ENCODE measurements around the gene SEMA3A. TPM values are rescaled to one million over a fixed set of nuclear protein-coding genes. Genes with fewer than 3 reads are reported as not detected.
"Not testable (repeated sequence)": the region's sequence is repeated elsewhere in the genome, so short reads cannot be mapped to it uniquely, and the experiment has no call there.

The SEMA3A gene
- total RNA-seq, 8 experiments from 2014 or later: 8.9 to 100 (median 16.4) TPM

DNA sequence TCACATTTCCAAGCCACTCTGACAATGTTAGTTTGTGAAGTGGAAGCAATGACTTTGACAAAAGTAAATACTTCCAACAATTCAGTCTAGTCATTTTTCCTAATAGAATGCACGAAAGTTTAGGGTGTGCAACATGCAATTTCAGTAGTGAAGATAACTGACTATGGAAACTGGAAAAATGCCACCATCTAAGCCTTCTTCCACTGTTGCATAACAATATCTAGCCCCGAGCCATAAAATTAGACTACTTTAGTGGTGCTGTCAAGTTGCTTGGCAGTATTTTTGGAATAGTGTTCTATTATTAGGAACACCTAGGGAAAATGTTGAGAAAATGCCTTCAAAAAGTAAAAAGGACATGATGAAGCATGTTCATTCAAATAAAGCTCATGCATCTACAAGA is 17.9 kb downstream of the SEMA3A start:
- peak in 2 of 8 experiments; percentile 72 to 92 for ATAC-seq (replicated peaks in 6 of 8)
- Histone ChIP-seq H3K27ac (no peak overlapping the region), H3K4me3 (no peak overlapping the region), H3K4me1 (replicated peaks in 1 of 2) (peaks cover 0 to 3% of the 10 kb centered on the region in 2 donors)
- WGBS, 10 experiments: 17 to 100% (median 83%) methylated on average over 1 to 2 of the region's 2 CpGs; no CpG with 5 or more reads in 1 of the 10 experiments
- in situ Hi-C loops (cut with MboI; ENCODE audit: low pct_unique_long_range_greater_than_20kb in 2 of 9, low sequenced_read_pairs in 9 of 9, unreplicated experiment in 9 of 9): loop anchor here in 2 of 9 experiments (25.0 kb wide), 2 partner anchors 214 to 836 kb away; no protein-coding TSS in a partner anchor

- Histone ChIP-seq H3K4me3 (no peak overlapping the region), H3K27ac (no peak overlapping the region), H3K4me1 (replicated peaks in 1 of 2) (peaks cover 0 to 3% of the 10 kb centered on the region in 2 donors)
- no peak for ATAC-seq (replicated peaks in 6 of 8)
- in situ Hi-C loops (cut with MboI; ENCODE audit: low pct_unique_long_range_greater_than_20kb in 2 of 9, low sequenced_read_pairs in 9 of 9, unreplicated experiment in 9 of 9): loop anchor here in 2 of 9 experiments (25.0 kb wide), 2 partner anchors 213 to 837 kb away; no protein-coding TSS in a partner anchor
- 80 to 100% (median 100%) methylated on average over 1 to 2 of the region's 2 CpGs; no CpG with 5 or more reads in 1 of the 10 experiments for WGBS, 10 experiments
Observed at GRCh38 chr7:84175461-84175860, 19.1 kb downstream of the SEMA3A start.

- H3K4me3 ChIP-seq: no peak overlapping the region
- no peak for ATAC-seq (replicated peaks in 6 of 8)
- WGBS, 10 experiments: 33 to 100% (median 74%) methylated on average over 1 to 2 of the region's 2 CpGs
- H3K4me1 ChIP-seq (replicated peaks in 1 of 2): peaks cover 0 to 3% of the 10 kb centered on the region in 2 donors
- in situ Hi-C loops (cut with MboI; ENCODE audit: low pct_unique_long_range_greater_than_20kb in 2 of 9, low sequenced_read_pairs in 9 of 9, unreplicated experiment in 9 of 9): no loop called here
- no peak overlapping the region for H3K27ac ChIP-seq
Observed at GRCh38 chr7:84170646-84171045, 23.9 kb downstream of the SEMA3A start.

DNA sequence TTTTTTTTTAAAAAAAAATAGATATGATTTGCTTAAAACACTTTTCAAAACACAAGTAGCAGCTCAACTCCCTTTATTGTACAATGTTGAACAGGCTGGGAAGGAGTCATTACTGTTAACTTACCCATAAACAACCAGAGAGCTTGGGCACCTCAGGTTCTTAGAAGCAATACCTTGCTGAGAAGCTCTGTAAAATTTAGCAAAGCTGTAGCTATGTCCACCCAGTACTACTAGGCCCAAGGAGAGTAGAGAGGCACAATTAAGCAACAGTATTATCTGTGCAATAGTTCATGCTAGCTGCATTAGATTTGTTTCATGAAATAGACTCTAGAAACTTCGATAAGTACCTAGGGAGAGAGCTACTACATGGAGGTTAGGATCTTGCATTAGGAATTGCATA is 32.0 kb downstream of the SEMA3A start:
- no peak overlapping the region for H3K27ac ChIP-seq
- peaks cover 7 to 8% of the 10 kb centered on the region in 2 donors for H3K4me1 ChIP-seq (replicated peaks in 1 of 2)
- H3K4me3 ChIP-seq: no peak overlapping the region
- peak in 1 of 8 experiments; percentile 18 for ATAC-seq (replicated peaks in 6 of 8)
- in situ Hi-C loops (cut with MboI; ENCODE audit: low pct_unique_long_range_greater_than_20kb in 2 of 9, low sequenced_read_pairs in 9 of 9, unreplicated experiment in 9 of 9): no loop called here
- WGBS, 10 experiments: 67 to 100% (median 85%) methylated on average over 1 of the region's 1 CpG; no CpG with 5 or more reads in 2 of the 10 experiments

DNA sequence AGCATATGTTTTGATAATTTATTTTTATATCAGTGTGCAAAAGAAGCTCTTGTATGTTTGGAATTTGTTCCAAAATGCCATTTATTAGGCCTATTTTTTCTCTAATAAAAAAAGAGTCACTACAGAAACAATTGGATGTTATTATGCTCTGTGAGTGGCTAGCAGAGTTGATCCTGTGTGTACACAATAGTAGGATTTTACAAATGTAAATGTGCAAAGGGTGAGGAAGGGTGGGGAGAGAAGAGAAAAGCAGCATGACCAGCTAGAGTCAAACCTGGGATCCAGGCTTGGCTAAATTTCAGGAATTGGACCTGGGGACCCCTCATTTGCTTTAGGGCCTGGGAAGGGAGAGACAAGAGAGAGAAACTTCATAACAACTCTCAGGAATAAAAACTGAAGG is 32.5 kb downstream of the SEMA3A start:
- Histone ChIP-seq H3K4me3 (no peak overlapping the region), H3K27ac (no peak overlapping the region), H3K4me1 (replicated peaks in 1 of 2) (peaks cover 7 to 8% of the 10 kb centered on the region in 2 donors)
- ATAC-seq (replicated peaks in 6 of 8): peak in 3 of 8 experiments; percentile 39 to 76 (median 58)
- in situ Hi-C loops (cut with MboI; ENCODE audit: low pct_unique_long_range_greater_than_20kb in 2 of 9, low sequenced_read_pairs in 9 of 9, unreplicated experiment in 9 of 9): no loop called here

DNA sequence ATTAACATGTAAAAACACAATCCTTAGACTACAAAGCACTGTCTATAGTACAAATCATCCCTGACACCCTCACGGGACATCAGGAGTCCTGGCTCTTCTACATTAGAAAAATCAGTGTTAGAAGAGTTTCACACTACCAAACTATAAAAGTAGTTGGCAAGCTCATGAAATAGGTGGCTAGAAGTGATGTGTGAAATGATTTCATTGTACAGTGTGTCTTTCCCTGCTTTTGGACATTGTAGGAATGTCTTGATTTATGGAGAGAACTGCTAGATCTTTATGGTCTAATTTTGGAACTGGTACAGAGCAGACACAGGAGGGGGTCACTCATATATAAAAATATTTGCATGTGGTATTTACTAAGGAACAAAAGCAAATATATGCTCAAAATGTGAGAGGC is 33.2 kb downstream of the SEMA3A start:
- in situ Hi-C loops (cut with MboI; ENCODE audit: low pct_unique_long_range_greater_than_20kb in 2 of 9, low sequenced_read_pairs in 9 of 9, unreplicated experiment in 9 of 9): no loop called here
- WGBS, 10 experiments: 90 to 100% (median 100%) methylated on average over 1 of the region's 1 CpG; no CpG with 5 or more reads in 6 of the 10 experiments
- Histone ChIP-seq H3K4me1 (replicated peaks in 1 of 2) (peaks cover 7 to 8% of the 10 kb centered on the region in 2 donors), H3K4me3 (no peak overlapping the region), H3K27ac (no peak overlapping the region)
- no peak for ATAC-seq (replicated peaks in 6 of 8)

DNA sequence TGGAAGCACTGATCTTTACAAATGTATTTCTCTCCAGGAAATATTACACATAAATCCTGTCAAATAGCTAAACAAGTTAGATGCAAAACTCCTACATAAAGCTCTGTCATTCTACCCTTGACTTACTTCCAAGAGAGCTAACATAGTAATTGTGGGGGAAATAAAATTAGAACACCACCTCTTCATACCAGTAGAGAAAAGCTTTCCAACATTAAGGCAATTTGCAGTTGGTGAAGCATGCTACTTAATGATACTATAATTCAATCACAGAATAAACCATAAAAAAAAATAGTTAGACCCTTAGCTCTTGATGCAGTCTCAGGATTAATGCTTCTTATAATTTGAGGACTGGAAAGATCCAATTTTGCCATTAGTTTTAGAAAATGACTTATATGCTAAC is 35.2 kb downstream of the SEMA3A start:
- Histone ChIP-seq H3K4me3 (no peak overlapping the region), H3K27ac (no peak overlapping the region), H3K4me1 (replicated peaks in 1 of 2) (peaks cover 7 to 8% of the 10 kb centered on the region in 2 donors)
- ATAC-seq (replicated peaks in 6 of 8): no peak
- in situ Hi-C loops (cut with MboI; ENCODE audit: low pct_unique_long_range_greater_than_20kb in 2 of 9, low sequenced_read_pairs in 9 of 9, unreplicated experiment in 9 of 9): no loop called here

- H3K27ac ChIP-seq: no peak overlapping the region
- H3K4me3 ChIP-seq: no peak overlapping the region
- peaks cover 6 to 7% of the 10 kb centered on the region in 2 donors for H3K4me1 ChIP-seq (replicated peaks in 1 of 2)
- in situ Hi-C loops (cut with MboI; ENCODE audit: low pct_unique_long_range_greater_than_20kb in 2 of 9, low sequenced_read_pairs in 9 of 9, unreplicated experiment in 9 of 9): no loop called here
- WGBS, 10 experiments: 80 to 100% (median 98%) methylated on average over 1 to 4 of the region's 4 CpGs
- ATAC-seq (replicated peaks in 6 of 8): no peak
Observed at GRCh38 chr7:84157171-84157570, 37.4 kb downstream of the SEMA3A start.

DNA sequence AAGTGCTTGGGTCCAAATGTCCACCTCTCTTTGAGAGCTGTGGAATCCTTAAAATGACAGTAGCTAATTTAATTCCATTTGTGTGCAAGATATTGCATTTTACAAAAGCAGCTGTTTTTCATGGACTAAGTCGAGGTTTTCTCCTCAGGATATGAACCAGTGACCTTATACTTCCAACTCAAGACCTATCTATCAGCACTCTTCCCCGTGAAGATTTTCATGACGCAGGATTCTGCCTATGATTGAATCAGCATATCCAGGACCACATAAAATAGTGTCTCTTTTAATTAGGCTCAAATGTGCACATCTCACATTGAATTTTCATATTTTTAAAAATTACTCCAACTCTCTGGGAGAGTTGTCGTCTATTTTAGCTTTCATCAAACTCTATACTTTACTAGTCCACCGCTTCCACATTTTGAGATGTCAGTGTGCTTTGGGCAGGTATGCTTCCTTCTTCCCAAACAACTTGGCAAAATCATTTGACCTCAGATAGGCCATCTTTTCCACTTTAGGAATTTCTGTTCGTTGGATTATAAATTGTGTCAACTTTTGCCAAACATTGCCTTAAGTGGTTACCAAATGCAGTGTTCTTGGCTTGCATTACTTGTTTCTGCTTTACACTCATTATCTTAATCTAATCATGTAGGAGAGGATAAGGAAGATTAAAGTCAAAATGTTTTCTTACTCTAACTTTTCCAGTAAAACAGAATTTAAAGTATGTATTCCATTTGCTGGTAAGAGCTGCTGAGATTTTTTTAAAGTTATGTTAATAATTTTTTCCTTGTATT is 39.4 kb downstream of the SEMA3A start:
- Histone ChIP-seq H3K4me1 (replicated peaks in 1 of 2) (peaks cover 0 to 7% of the 10 kb centered on the region in 2 donors), H3K27ac (no peak overlapping the region), H3K4me3 (no peak overlapping the region)
- in situ Hi-C loops (cut with MboI; ENCODE audit: low pct_unique_long_range_greater_than_20kb in 2 of 9, low sequenced_read_pairs in 9 of 9, unreplicated experiment in 9 of 9): no loop called here
- ATAC-seq (replicated peaks in 6 of 8): no peak
- 20 to 100% (median 90%) methylated on average over 2 to 5 of the region's 6 CpGs for WGBS, 10 experiments

DNA sequence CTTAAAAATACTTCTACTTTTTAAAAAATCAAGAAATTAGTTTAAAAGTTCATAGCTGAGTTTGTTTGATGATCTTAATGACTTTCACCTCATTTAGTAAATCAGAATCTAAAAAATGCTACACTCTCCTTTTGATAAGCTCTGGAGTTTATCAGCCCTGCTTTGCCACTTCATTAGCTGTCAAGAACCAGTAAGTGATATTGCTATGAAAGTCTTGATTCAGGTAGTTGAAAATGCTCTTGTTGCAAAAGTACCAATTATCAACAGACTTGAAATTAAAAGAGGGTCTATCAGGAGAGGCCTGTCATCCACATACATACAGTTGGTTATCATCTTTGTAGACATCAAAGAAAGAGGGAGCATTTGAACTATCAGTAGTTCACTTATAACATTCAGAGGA is 41.6 kb downstream of the SEMA3A start:
- Histone ChIP-seq H3K27ac (no peak overlapping the region), H3K4me1 (replicated peaks in 1 of 2) (peaks cover 5 to 10% of the 10 kb centered on the region in 2 donors), H3K4me3 (no peak overlapping the region)
- in situ Hi-C loops (cut with MboI; ENCODE audit: low pct_unique_long_range_greater_than_20kb in 2 of 9, low sequenced_read_pairs in 9 of 9, unreplicated experiment in 9 of 9): no loop called here
- ATAC-seq (replicated peaks in 6 of 8): no peak

- ATAC-seq (replicated peaks in 6 of 8); in situ Hi-C loops (cut with MboI; ENCODE audit: low pct_unique_long_range_greater_than_20kb in 2 of 9, low sequenced_read_pairs in 9 of 9, unreplicated experiment in 9 of 9): not testable (repeated sequence)
- H3K4me1 ChIP-seq (replicated peaks in 1 of 2): peaks cover 29 to 32% of the 10 kb centered on the region in 2 donors
- WGBS, 10 experiments: no CpG with 5 or more reads among the region's 22 CpGs
- peak overlapping the region; percentile 86 to 89 for H3K27ac ChIP-seq
- peak overlapping the region; percentile 51 to 59 (median 55) for H3K4me3 ChIP-seq
Observed at GRCh38 chr7:84150370-84150769, 44.2 kb downstream of the SEMA3A start.

GRCh38 chr7:84149573-84149972 is 45.0 kb downstream of the SEMA3A start:
- Histone ChIP-seq H3K27ac (peak overlapping the region; percentile 86 to 89), H3K4me3 (peak overlapping the region; percentile 51 to 59 (median 55)), H3K4me1 (replicated peaks in 1 of 2) (peaks cover 37 to 40% of the 10 kb centered on the region in 2 donors)
- in situ Hi-C loops (cut with MboI; ENCODE audit: low pct_unique_long_range_greater_than_20kb in 2 of 9, low sequenced_read_pairs in 9 of 9, unreplicated experiment in 9 of 9): no loop called here
- WGBS, 10 experiments: 0 to 86% (median 19%) methylated on average over 1 to 3 of the region's 3 CpGs
- peak in 2 of 8 experiments; percentile 20 to 27 for ATAC-seq (replicated peaks in 6 of 8)

DNA sequence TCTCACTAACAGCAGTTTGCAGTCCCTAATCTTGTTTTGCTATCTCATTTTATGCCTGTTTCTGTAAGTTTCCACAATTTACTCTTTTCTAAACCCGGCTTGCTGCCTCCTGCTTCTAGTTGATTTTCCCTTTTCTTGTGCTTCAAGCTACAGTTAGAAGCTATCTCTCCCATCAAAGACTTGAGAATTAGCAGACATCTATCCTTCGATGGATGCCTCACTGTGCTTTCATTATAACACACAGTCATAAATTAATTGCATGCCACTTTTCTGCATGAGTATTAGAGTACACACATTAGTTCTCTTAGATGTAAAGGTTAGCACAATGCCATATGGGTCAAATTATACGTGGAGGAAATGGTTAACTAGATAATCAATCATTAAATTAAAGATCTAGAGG is 48.7 kb downstream of the SEMA3A start:
- peaks cover 47% of the 10 kb centered on the region in 2 donors for H3K4me1 ChIP-seq (replicated peaks in 1 of 2)
- WGBS, 10 experiments: 0 to 79% (median 24%) methylated on average over 1 to 3 of the region's 3 CpGs
- H3K27ac ChIP-seq: no peak overlapping the region
- H3K4me3 ChIP-seq: peak overlapping the region in 1 of 5 donors; percentile 4
- in situ Hi-C loops (cut with MboI; ENCODE audit: low pct_unique_long_range_greater_than_20kb in 2 of 9, low sequenced_read_pairs in 9 of 9, unreplicated experiment in 9 of 9): no loop called here
- ATAC-seq (replicated peaks in 6 of 8): peak in 4 of 8 experiments; percentile 32 to 48 (median 40)

- 8 to 100% (median 39%) methylated on average over 1 of the region's 1 CpG; no CpG with 5 or more reads in 2 of the 10 experiments for WGBS, 10 experiments
- peaks cover 47% of the 10 kb centered on the region in 2 donors for H3K4me1 ChIP-seq (replicated peaks in 1 of 2)
- no peak for ATAC-seq (replicated peaks in 6 of 8)
- in situ Hi-C loops (cut with MboI; ENCODE audit: low pct_unique_long_range_greater_than_20kb in 2 of 9, low sequenced_read_pairs in 9 of 9, unreplicated experiment in 9 of 9): no loop called here
- H3K4me3 ChIP-seq: no peak overlapping the region
- H3K27ac ChIP-seq: peak overlapping the region in 1 of 2 donors; percentile 46
Observed at GRCh38 chr7:84144935-84145334, 49.7 kb downstream of the SEMA3A start.

Data from motor neuron (in vitro differentiated cells).